Activated T-cell treated with anti-CD3 and anti-CD28 coated beads for 48 hours (primary cell): ENCODE measurements around the gene CARM1.
"Not testable (repeated sequence)": the region's sequence is repeated elsewhere in the genome, so short reads cannot be mapped to it uniquely, and the experiment has no call there.

Source experiments
- DNase-seq: peaks from one replicate; pipeline ENCODE4 v3.0.0-alpha.2; 2020; ENCODE audit warnings: low read depth

CARM1 gene

GRCh38 chr19:10870955-10871603 is at the start of gene CARM1:
CARM1 (plus strand) TSS chr19:10871553; CDS start chr19:10871703, 150 bp downstream.
- peak; percentile 99 for DNase-seq

- no peak for DNase-seq
Measured at GRCh38 chr19:10823690-10824089, 47.7 kb upstream of the CARM1 start.

- DNase-seq: no peak
Measured at GRCh38 chr19:10826231-10826630, 45.1 kb upstream of the CARM1 start.

- no peak for DNase-seq
Measured at GRCh38 chr19:10826846-10827245, 44.5 kb upstream of the CARM1 start.

GRCh38 chr19:10828981-10829821 is 42.2 kb upstream of the CARM1 start:
- DNase-seq: no peak

GRCh38 chr19:10829967-10830366 is 41.4 kb upstream of the CARM1 start:
- no peak for DNase-seq

- DNase-seq: no peak
Measured at GRCh38 chr19:10830370-10830769, 41.0 kb upstream of the CARM1 start.

- DNase-seq: no peak
Measured at GRCh38 chr19:10830931-10831779, 40.2 kb upstream of the CARM1 start.

- DNase-seq: no peak
Measured at GRCh38 chr19:10831987-10832938, 39.1 kb upstream of the CARM1 start.

- no peak for DNase-seq
Measured at GRCh38 chr19:10832939-10833296, 38.4 kb upstream of the CARM1 start.

GRCh38 chr19:10835089-10835753 is 36.1 kb upstream of the CARM1 start:
- DNase-seq: no peak

GRCh38 chr19:10835754-10836478 is 35.4 kb upstream of the CARM1 start, which contains the start of gene TMED1:
TMED1 (minus strand) TSS chr19:10836212; CDS start chr19:10836191, 21 bp downstream.
- DNase-seq: peak; percentile 95

- DNase-seq: peak; percentile 82
Measured at GRCh38 chr19:10836479-10837330, 34.6 kb upstream of the CARM1 start.

- not testable (repeated sequence) for DNase-seq
Measured at GRCh38 chr19:10837649-10838048, 33.7 kb upstream of the CARM1 start.

- no peak for DNase-seq
Measured at GRCh38 chr19:10838377-10838776, 33.0 kb upstream of the CARM1 start.

GRCh38 chr19:10839114-10840050 is 32.0 kb upstream of the CARM1 start:
- no peak for DNase-seq

- no peak for DNase-seq
Measured at GRCh38 chr19:10842788-10843187, 28.6 kb upstream of the CARM1 start.
